ENCODE measurements around the gene UBE2L3. TPM values are rescaled to one million over a fixed set of nuclear protein-coding genes. Genes with fewer than 3 reads are reported as not detected.
"Not testable (repeated sequence)": the region's sequence is repeated elsewhere in the genome, so short reads cannot be mapped to it uniquely, and the experiment has no call there.

UBE2L3 gene
- polyA plus RNA-seq, 5 donors: 41.3 to 52.8 (median 47.5) TPM

- no peak for DNase-seq
Observed at GRCh38 chr22:21642584-21643448, 75.3 kb downstream of the UBE2L3 start.

GRCh38 chr22:21643533-21644357, 76.2 kb downstream of the UBE2L3 start:
- no peak for DNase-seq

- DNase-seq: not testable (repeated sequence)
Observed at GRCh38 chr22:21645513-21645912, 78.0 kb downstream of the UBE2L3 start.

- DNase-seq: peak; percentile 55 to 74
Observed at GRCh38 chr22:21646608-21647590, 79.4 kb downstream of the UBE2L3 start.

- DNase-seq: no peak
Observed at GRCh38 chr22:21650280-21650679, 82.8 kb downstream of the UBE2L3 start.

GRCh38 chr22:21650823-21651520, 83.5 kb downstream of the UBE2L3 start:
- DNase-seq: no peak

- no peak for DNase-seq
Observed at GRCh38 chr22:21651521-21652009, 84.1 kb downstream of the UBE2L3 start.

- DNase-seq: peak; percentile 83 to 85
Observed at GRCh38 chr22:21652010-21652546, 84.6 kb downstream of the UBE2L3 start.

- no peak for DNase-seq
Observed at GRCh38 chr22:21652547-21653545, 85.3 kb downstream of the UBE2L3 start.

GRCh38 chr22:21657020-21657359, 89.5 kb downstream of the UBE2L3 start:
- no peak for DNase-seq

- DNase-seq: peak in 1 of 2 donors; percentile 57
Observed at GRCh38 chr22:21657360-21658032, 90.0 kb downstream of the UBE2L3 start.

GRCh38 chr22:21659864-21660525, 92.5 kb downstream of the UBE2L3 start:
- no peak for DNase-seq

- DNase-seq: no peak
Observed at GRCh38 chr22:21660904-21661303, 93.4 kb downstream of the UBE2L3 start.

- no peak for DNase-seq
Observed at GRCh38 chr22:21661991-21662390, 94.5 kb downstream of the UBE2L3 start.

GRCh38 chr22:21663738-21664137, 96.2 kb downstream of the UBE2L3 start:
- DNase-seq: no peak

- no peak for DNase-seq
Observed at GRCh38 chr22:21665047-21665851, 97.7 kb downstream of the UBE2L3 start.

GRCh38 chr22:21666786-21667185, 99.3 kb downstream of the UBE2L3 start:
- DNase-seq: no peak
